Panc1 (cell line): ENCODE data around the gene GPR156. TPM values are rescaled to one million over a fixed set of nuclear protein-coding genes. Genes with fewer than 3 reads are reported as not detected.

Experiments used
- ATAC-seq: fragments of 200-7000 bp; cut with Tn5 transposase; 2 replicates; pipeline ENCODE4 v1.9.1; 2020; ENCODE audit warnings: mild to moderate bottlenecking, moderate library complexity
- BruUV-seq: library from RNA; stranded (reverse); fragments of 400-500 nt; replicated peaks from 2 replicates; lab custom pipeline; 2021; lab: Mats Ljungman, UMichigan
- CTCF ChIA-PET: fragments of 300-600 bp; sonication (Branson Sonifier 250); formaldehyde crosslinking; loops from one replicate; lab custom pipeline; 2022; ENCODE audit warnings: antibody characterized with exemption; lab: Charles Lee
- POLR2A ChIA-PET: fragments of 300-600 bp; sonication (Branson Sonifier 250); formaldehyde crosslinking; loops from one replicate; lab custom pipeline; 2022; ENCODE audit warnings: antibody characterized with exemption; lab: Charles Lee
- DNase-seq: peaks from one replicate; pipeline ENCODE4 v3.0.0-alpha.2; 2010; ENCODE audit warnings: low read depth, low spot score
- H3K27ac ChIP-seq: 2 replicates; pipeline ENCODE4 v1.5.1; 2011; ENCODE audit warnings: mild to moderate bottlenecking, low read length, inconsistent platforms
- H3K27me3 ChIP-seq: fragments of 200-500 bp; sonication (Bioruptor generic); 2 replicates; pipeline ENCODE4 v1.6.0; 2014; ENCODE audit warnings: low read length, inconsistent platforms; ENCODE audit not compliant: control insufficient read depth, insufficient read depth
- H3K36me3 ChIP-seq: fragments of 200-500 bp; sonication (Bioruptor generic); 2 replicates; pipeline ENCODE4 v1.5.1; 2014; ENCODE audit warnings: inconsistent platforms, mild to moderate bottlenecking, low read length, moderate library complexity; ENCODE audit not compliant: control insufficient read depth, insufficient read depth
- H3K4me1 ChIP-seq: 2 replicates; pipeline ENCODE4 v1.5.1; 2011; ENCODE audit warnings: inconsistent platforms, mild to moderate bottlenecking, low read length, moderate library complexity; ENCODE audit not compliant: control insufficient read depth, insufficient read depth
- H3K4me3 ChIP-seq, 2 experiments: 2 replicates each; pipeline ENCODE4 v1.5.1; 2011 to 2012; ENCODE audit warnings: low read depth in 2 of 2, low read length in 2 of 2, mild to moderate bottlenecking in 2 of 2, inconsistent platforms in 1 of 2, moderate library complexity in 1 of 2
- H3K9me3 ChIP-seq: fragments of 200-500 bp; sonication (Bioruptor generic); 2 replicates; pipeline ENCODE4 v1.5.1; 2014; ENCODE audit warnings: low read depth, mild to moderate bottlenecking, inconsistent platforms, low read length, moderate library complexity; ENCODE audit not compliant: control insufficient read depth, insufficient read depth
- CTCF ChIP-seq: fragments of 450-650 bp; IDR thresholded peaks from 2 replicates; pipeline ENCODE4 v1.5.1; 2017; ENCODE audit warnings: mild to moderate bottlenecking
- POLR2AphosphoS5 ChIP-seq: IDR thresholded peaks from 2 replicates; pipeline ENCODE4 v1.6.1; 2012; ENCODE audit warnings: mild to moderate bottlenecking, low read depth, low read length, moderate library complexity
- REST ChIP-seq, 2 experiments: IDR thresholded peaks; 2 replicates each; pipeline ENCODE4 v1.6.1; 2011 to 2012; ENCODE audit warnings: low read depth in 2 of 2, control low read depth in 1 of 2, low read length in 1 of 2, mild to moderate bottlenecking in 1 of 2, moderate library complexity in 1 of 2; ENCODE audit not compliant: insufficient read depth in 1 of 2
- SIN3A ChIP-seq: IDR thresholded peaks from 2 replicates; pipeline ENCODE4 v1.6.1; 2012; ENCODE audit warnings: low read depth, mild to moderate bottlenecking, low read length, moderate library complexity, borderline replicate concordance; ENCODE audit not compliant: insufficient read depth
- TCF7L2 ChIP-seq: IDR thresholded peaks from 2 replicates; pipeline ENCODE4 v1.6.1; 2011; ENCODE audit warnings: mild to moderate bottlenecking, low read depth, low read length, inconsistent platforms
- in situ Hi-C: cut with HindIII; loops from 2 replicates; pipeline ENCODE4 v1.10.0; 2016; ENCODE audit warnings: low sequenced_read_pairs, low pct_unique_long_range_greater_than_20kb
- intact Hi-C: fragments of 100-400 bp; cut with micrococcal nuclease; formaldehyde crosslinking; loops from one replicate; pipeline ENCODE4 v1.10.0; 2022; ENCODE audit not compliant: unreplicated experiment
- total RNA-seq: library from RNA; stranded (reverse); gene quantifications from one replicate; pipeline ENCODE4 v1.2.1, GENCODE V29; 2021; ENCODE audit not compliant: unreplicated experiment

Gene GPR156
- total RNA-seq, 1 experiment from 2014 or later: 0.39 TPM

GRCh38 chr3:120196333-120196732, 88.7 kb downstream of the GPR156 start:
- H3K27ac ChIP-seq: no peak overlapping the region
- POLR2A ChIA-PET: no interaction called here
- TF ChIP-seq CTCF (no peak), SIN3A (no peak), REST (IDR thresholded peaks at IDR 0.05; ENCODE audit: insufficient read depth in 1 of 2, low read depth in 2 of 2, low read length in 1 of 2) (no peak)
- DNase-seq (no peak), ATAC-seq (no peak)
- no TSS peak for BruUV-seq
- in situ Hi-C loops: no loop called here
- no peak overlapping the region for H3K4me3 ChIP-seq
- intact Hi-C loops: no loop called here
- H3K36me3 ChIP-seq: no peaks in the 10 kb centered on the region
- CTCF ChIA-PET: no interaction called here
- H3K9me3 ChIP-seq: no peaks in the 10 kb centered on the region
- no peaks in the 10 kb centered on the region for H3K4me1 ChIP-seq
- H3K27me3 ChIP-seq: no peaks in the 10 kb centered on the region; the same call in 1 of the 2 replicates

- Histone ChIP-seq H3K4me3 (no peak overlapping the region), H3K27ac (no peak overlapping the region), H3K27me3 (no peaks in the 10 kb centered on the region; the same call in 1 of the 2 replicates), H3K36me3 (no peaks in the 10 kb centered on the region), H3K9me3 (no peaks in the 10 kb centered on the region), H3K4me1 (no peaks in the 10 kb centered on the region)
- CTCF ChIA-PET: no interaction called here
- POLR2A ChIA-PET: no interaction called here
- in situ Hi-C loops (no loop called here), intact Hi-C loops (no loop called here)
- DNase-seq (no peak), ATAC-seq (no peak)
- no TSS peak for BruUV-seq
- no peak for TF ChIP-seq POLR2AphosphoS5
- no peak for TF ChIP-seq SIN3A
- no peak for TF ChIP-seq REST (IDR thresholded peaks at IDR 0.05; ENCODE audit: insufficient read depth in 1 of 2, low read depth in 2 of 2, low read length in 1 of 2)
- TF ChIP-seq TCF7L2: no peak
- TF ChIP-seq CTCF: no peak
Observed at GRCh38 chr3:120193554-120193953, 91.5 kb downstream of the GPR156 start.
